Fibroblast of the aortic adventitia (primary cell): ENCODE measurements around the gene NR1I2. TPM values are rescaled to one million over a fixed set of nuclear protein-coding genes. Genes with fewer than 3 reads are reported as not detected.

Experiments used
- DNase-seq: peaks from one replicate; pipeline ENCODE4 v3.0.0-alpha.2; 2010; ENCODE audit warnings: low read depth
- H3K4me3 ChIP-seq: 2 replicates; pipeline ENCODE4 v1.5.1; 2011; ENCODE audit warnings: low read depth, mild to moderate bottlenecking, control low read depth, low read length, moderate library complexity
- CTCF ChIP-seq: IDR thresholded peaks from 2 replicates; pipeline ENCODE4 v1.5.1; 2011; ENCODE audit warnings: mild to moderate bottlenecking, low read length, control low read depth, inconsistent platforms; ENCODE audit not compliant: insufficient read depth
- total RNA-seq: library from RNA; depleted of rRNA; stranded (reverse); fragments of >200 nt; gene quantifications from 2 replicates; pipeline ENCODE4 v1.2.3, GENCODE V29; 2012; ENCODE audit warnings: low replicate concordance

Gene NR1I2
- total RNA-seq, 1 donor, result 0.27 TPM

GRCh38 chr3:119841808-119842471, 60.0 kb downstream of the NR1I2 start:
- DNase-seq, result peak; percentile 23
- no peak for TF ChIP-seq CTCF
- H3K4me3 ChIP-seq, result no peak overlapping the region

DNA sequence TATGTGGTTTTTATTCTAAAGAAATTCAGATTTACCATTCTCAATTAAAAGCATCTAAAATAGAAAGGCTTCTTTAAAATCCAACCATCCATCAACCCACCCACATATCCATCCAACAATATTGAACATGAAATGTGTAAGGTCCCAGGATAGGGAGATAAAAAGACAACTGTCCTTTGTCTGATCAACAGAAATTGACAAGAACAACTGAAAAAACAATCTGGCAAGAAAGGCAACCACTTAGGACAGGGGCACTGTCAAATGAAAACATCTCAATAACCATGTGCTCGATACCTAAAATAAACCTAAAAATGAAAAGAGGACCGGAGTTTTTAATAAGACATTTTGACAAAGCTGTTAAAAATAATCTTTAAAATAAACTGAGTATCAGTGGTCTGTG, 67.2 kb downstream of the NR1I2 start:
- no peak for DNase-seq
- no peak overlapping the region for H3K4me3 ChIP-seq
- no peak for TF ChIP-seq CTCF

DNA sequence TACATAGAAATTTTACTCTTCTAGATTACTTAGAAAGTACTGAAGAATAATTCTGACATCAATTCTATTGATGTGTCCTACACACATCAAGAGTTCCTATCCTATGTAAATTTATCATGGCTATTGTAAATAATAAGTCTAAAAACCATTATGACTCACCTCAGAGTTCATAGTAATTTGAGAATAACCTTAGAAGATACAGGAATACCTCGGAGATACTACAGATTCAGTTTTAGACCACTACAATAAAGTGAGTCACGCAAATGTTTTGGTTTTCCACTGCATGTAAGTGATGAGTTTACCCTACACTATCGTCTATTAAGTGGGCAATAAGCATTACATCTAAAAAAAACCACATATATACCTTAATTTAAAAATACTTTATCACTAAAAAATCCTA, 74.8 kb downstream of the NR1I2 start:
- no peak overlapping the region for H3K4me3 ChIP-seq
- DNase-seq, result no peak
- no peak for TF ChIP-seq CTCF

GRCh38 chr3:119858957-119859356, 77.1 kb downstream of the NR1I2 start:
- no peak for DNase-seq
- no peak for TF ChIP-seq CTCF

DNA sequence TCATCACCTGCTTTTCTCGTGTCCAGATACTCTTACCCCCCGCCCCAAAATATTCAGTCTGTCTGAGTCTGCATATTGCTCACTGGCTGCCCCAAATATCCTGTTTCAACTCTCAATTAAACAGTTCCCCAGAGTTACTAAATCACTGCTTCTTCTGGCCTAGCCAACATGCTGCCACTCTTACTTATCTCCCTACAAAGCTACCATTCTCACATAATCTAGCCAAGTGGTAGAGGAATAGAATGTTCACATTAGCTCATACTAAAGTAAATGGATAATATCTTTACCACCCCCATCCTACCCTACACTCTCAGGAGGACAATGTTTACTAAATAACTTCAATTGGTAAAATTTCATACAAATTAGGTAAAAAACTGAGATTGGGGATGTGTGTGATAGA, 77.8 kb downstream of the NR1I2 start:
- TF ChIP-seq CTCF, result no peak
- no peak for DNase-seq
- H3K4me3 ChIP-seq, result no peak overlapping the region

More at GRCh38 chr3:119858957-119859356, 77.1 kb downstream of the NR1I2 start:
- H3K4me3 ChIP-seq, result no peak overlapping the region

DNA sequence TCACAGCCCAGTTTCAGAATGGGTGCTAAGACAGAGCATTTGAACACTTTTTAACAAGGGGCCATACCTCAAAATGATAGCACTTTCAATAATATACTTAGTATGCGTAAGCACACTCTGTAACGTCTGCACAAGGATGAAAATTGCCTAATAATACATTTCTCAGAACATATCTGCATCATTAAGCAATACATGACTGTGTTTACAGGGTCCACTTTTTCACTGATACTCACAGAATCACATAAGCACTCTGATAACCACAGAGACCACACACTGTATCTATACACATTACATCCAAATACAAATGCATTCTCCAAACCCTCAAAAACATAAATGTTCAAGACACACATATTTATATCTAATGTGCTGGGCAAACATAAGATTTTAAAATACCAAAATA, 79.8 kb downstream of the NR1I2 start:
- no peak for TF ChIP-seq CTCF
- no peak for DNase-seq
- no peak overlapping the region for H3K4me3 ChIP-seq

GRCh38 chr3:119862616-119863015, 80.7 kb downstream of the NR1I2 start:
- no peak overlapping the region for H3K4me3 ChIP-seq
- TF ChIP-seq CTCF, result no peak
- no peak for DNase-seq
